GM19395 (cell line): ENCODE results near the gene ATCAY.
"Not testable (repeated sequence)": the region's sequence is repeated elsewhere in the genome, so short reads cannot be mapped to it uniquely, and the experiment has no call there.

Experiments used
- ATAC-seq: cut with Tn5 transposase; IDR thresholded peaks from one replicate; pipeline ENCODE4 v1.9.1; 2021; ENCODE audit warnings: mild to moderate bottlenecking, moderate library complexity; ENCODE audit not compliant: unreplicated experiment

The ATCAY gene

DNA sequence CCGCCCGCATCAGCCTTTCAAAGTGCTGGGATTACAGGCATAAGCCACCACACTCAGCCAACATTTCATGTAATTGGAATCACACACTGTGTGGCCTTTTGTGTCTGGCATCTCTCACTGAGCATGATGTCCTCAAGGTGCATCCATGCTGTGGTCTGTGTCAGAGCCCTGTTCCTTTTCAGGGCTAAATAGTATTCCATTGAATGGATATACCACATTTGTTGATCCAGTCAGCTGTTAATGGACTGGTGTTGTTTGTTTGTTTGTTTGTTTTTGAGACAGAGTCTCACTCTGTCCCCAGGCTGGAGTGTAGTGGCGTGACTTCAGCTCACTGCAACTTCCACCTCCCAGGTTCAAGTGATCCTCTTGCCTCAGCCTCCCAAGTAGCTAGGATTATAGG is 17.9 kb downstream of the ATCAY start:
- ATAC-seq, result no peak

DNA sequence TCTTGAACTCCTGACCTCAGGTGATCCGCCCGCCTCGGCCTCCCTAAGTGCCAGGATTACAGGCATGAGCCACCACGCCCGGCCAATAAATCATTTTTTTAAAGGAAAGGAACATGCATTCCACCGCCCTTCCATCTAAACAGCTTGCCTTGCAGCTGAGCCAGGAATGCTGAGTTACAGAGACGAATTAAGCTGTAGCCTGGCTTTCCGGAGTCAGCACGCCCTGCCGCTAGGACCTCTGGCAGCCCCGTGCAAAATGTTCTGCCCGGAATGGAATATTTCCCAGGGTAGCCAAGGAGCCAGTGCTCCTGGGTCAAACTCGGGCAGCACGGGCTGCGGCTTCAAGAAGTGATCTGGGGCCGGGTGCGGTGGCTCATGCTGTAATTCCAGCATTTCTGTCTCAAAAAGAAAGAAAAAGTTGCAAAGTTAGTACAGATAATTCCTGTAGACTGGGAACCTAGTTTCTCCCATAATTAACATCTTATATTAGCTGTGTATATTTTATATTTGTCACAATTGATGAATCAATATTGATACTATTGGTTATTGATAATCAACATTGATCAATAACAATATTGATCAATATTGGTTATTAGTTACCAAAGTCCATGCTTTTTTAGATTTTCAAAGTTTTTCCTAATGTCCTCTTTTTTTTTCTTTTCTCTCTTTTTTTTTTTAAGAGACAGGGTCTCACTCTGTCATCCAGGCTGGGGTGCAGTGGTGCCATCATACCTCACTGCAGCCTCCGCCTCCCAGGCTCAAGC is 19.2 kb downstream of the ATCAY start:
- no peak for ATAC-seq

DNA sequence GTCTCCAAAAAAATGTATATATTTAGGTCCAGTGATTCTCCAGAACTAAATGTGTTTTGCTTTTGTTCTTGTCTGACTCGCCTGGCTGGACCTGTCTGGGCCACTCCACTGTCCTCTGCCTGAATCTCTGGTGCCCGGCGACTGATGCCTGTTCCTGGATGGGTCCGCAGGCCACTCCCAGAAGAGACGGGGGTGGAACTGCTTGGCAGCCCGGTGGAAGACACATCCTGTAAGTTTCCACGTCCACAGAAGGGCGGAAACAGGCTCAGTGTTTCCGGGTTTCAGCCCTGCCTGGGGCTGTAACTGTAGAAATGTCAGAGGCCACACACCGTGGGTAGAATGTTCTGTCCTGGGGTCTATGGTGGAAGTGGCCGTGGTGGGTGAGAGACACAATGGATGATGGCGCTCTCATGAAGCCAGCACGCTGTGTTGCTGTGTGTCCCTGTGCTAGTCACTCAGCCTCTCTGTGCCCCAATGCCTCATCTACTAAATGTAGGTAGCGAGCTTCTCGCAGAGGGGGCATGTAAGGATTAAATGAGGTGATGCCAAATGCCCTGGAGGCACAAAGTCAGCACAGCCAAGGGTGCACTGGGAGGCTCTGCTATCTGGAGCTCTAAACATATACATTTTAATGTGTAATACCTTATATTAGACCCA is 22.0 kb downstream of the ATCAY start:
- ATAC-seq, result no peak

DNA sequence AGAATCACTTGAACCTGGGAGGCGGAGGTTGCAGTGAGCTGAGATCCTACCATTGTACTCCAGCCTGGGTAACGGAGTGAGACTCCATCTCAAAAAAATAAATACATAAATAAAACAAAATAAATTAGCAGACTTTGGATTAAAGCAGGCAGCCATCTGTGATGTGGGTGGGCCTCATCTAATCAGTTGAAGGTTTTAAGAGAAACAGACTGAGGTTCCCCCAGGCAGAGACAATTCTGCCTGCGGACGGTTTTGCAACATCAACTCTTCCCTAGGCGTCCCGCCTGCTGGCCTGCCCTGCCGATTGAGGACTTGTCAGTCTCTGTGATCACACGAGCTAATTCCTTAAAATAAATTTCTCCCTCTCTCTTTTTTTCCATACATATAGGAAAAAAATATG is 23.7 kb downstream of the ATCAY start:
- ATAC-seq, result no peak

DNA sequence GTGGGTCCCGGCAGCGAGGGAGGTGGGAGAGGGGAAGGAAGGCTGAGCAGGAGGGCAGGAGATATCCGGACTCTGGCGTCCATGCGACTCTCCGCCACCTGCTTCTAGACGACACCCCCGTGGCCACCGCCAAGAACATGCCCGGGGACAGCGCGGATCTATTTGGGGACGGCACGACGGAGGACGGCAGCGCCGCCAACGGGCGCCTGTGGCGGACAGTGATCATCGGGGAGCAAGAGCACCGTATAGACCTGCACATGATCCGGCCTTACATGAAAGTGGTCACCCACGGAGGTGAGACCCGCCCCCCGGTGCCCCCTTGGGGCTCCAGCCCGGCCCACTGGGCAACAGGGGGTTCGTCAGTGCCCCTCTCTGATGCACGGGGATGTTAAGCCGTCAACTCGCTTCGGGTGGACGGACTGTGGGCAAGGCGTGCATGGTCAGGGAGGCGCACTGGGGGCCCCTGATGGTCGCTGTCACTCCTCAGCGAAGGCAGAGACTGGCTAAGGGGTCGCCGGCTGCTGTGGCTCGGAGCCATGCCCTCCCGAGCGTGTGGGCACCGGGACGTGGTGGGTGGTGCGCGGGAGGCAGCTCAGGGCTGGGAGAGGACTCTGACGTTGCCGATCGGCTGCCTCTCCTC is 27.3 kb downstream of the ATCAY start:
- ATAC-seq, result no peak

DNA sequence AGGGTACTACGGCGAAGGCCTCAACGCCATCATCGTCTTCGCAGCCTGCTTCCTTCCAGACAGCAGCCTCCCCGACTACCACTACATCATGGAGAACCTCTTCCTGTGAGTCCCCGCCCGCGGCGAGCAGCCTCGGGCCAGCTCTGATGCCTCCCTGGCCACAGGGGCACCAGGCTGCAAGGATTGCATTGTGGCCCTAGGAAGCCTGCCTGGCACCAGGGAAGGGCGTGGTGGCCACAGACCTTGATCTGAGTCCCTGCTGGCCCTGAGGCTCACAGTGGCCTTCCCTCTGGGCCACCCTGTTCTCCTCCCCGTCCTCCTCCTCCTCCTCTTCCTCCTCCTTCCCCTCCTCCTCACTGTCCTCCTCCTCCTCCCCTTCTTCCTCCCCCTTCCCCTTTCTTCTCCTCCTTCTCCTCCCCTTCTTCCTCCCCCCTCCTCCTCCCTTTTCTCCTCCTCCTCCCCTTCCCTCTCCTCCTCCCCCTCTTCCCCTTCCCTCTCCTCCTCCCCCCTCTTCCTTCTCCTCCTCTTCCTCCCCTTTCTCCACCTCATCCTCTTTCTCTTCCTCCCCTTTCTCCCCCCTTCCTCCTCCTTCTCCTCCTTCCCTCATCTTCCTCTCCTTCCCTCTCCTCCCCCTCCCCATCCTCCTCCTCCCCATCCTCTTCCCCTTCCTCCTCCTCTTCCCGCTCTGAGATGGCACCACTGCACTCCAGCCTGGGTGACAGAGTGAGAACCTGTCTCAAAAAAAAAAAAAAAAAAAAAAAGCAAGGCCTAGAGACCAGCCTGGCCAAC is 28.0 kb downstream of the ATCAY start:
- ATAC-seq, result no peak

DNA sequence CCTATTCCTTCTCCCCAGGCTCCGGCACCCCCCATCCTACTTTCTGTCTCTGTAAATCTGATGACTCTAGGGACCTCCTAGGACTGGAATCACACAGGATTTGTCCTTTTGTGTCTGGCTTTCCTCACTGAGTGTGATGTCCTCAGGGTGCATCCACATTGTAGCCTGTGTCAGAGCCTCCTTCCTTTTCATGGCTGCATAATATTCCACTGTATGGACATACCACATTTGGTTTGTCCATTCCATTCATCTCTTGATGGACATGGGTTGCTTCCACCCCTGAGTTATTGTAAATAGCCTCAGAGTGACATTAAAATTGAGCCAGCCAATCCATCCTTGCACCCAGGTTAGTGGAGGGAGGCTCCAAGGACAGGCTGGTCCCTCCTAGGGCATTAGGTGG is 29.6 kb downstream of the ATCAY start:
- ATAC-seq, result no peak

DNA sequence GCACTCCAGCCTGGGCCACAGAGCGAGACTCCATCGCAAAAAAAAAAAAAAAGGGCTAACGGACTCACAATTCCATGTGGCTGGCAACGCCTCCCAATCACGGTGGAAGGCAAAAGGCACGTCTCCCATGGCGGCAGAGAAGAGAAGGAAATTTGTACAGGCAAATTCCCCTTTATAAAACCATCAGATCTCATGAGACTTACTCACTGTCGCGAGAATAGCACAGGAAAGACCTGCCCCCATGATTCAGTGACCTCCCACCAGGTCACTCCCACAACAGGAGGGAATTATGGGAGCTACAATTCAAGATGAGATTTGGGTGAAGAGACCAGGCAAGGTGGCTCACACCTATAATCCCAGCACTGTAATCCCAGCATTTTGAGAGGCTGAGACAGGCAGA is 33.7 kb downstream of the ATCAY start:
- ATAC-seq, result no peak

DNA sequence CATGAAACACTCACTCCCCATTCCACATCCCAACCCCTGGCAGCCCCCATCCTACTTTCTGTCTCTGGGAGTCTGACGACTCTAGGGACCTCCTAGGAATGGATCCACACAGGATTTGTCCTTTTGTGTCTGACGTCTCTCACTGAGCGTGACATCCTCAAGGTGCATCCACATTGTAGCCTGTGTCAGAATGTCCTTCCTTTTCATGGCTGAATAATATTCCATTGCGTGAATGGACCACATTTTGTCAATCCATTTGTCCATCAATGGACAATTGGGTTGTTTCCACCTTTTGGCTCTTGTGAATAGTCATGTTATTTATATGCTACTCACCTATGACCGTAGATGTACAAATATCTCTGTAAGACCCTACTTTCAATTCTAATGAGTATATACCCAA is 35.5 kb downstream of the ATCAY start:
- ATAC-seq, result no peak

DNA sequence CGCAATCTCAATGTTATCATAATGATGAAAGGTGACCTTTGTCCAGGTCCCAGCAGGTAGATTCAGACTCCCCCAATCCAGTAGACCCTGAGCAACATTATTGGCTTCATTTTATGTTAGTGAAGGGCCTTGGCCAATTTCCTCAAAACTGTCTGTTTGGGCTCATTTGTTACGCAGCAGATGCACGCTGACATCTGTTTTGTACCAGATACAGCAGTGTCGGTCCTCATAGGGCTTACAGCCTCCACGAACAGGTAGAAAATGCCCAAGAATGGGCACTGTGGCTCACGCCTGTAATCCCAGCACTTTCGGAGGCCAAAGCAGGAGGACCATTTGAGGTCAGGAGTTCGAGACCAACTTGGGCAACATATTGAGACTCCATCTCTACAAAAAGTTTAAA is 39.3 kb downstream of the ATCAY start:
- ATAC-seq, result no peak

DNA sequence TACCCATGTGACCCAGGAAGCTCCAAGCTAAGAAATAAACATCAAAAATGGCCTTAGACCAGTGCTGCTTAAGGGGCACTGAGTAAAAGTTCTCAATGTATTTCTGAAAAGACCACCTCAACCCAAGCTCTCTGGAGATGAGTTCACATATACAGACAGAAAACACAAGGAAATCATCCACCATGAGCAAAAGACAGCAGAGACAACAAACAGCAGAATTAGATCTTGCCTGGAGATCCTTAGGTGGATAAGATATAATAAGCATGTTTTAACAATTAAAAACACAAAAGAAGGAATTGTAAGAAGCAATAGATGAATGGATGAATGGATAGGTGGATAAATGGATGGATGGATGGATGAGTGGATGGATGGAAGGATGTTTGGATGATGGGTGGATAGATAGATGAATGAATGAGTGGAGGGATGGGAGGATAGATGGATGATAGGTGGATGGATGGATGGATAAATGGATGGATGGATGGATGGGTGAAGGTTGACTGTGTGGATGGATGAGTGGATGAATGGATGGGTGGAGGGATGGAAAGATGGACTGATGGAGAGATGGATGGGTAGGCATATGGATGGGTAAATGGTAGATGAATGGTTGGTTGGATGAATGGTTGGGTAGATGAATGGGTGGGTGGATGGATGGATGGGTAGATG is 42.7 kb downstream of the ATCAY start:
- no peak for ATAC-seq

DNA sequence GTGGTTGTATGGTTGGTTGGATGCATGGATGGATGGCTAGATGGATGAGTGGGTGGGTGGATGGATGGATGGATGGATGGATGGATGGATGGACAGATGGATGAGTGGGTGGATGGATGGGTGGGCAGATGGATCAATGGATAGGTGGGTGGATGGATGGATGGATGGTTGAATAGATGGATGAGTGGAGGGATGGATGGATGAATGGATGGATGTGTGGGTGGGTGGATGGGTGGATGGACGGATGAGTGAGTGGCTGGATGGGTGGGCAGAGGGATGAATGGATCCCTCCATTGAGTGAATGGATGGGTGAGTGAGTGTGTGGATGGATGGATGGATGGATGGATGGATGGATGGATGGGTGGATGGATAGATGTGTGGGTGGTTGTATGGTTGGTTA is 43.4 kb downstream of the ATCAY start:
- ATAC-seq, result no peak

DNA sequence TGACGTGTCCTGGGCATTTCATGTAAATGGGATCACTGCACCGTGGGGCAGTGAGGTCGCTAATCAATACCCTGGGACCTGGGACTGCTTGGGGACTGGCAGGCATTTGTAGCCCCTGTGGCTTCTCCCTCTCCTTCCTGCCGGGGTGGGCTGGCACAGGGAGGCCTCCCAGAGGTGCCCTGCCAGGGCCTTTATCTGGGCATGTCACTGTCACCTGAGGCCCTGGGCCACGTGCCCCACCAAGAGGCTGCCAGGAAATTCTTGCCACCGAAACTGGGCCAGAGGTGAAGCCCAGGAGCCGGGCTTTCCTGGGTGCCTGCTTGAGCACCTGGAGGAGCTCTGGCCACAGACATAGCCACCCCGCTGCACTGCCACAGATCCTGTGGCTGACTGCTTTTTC is 50.6 kb downstream of the ATCAY start:
- ATAC-seq, result no peak

DNA sequence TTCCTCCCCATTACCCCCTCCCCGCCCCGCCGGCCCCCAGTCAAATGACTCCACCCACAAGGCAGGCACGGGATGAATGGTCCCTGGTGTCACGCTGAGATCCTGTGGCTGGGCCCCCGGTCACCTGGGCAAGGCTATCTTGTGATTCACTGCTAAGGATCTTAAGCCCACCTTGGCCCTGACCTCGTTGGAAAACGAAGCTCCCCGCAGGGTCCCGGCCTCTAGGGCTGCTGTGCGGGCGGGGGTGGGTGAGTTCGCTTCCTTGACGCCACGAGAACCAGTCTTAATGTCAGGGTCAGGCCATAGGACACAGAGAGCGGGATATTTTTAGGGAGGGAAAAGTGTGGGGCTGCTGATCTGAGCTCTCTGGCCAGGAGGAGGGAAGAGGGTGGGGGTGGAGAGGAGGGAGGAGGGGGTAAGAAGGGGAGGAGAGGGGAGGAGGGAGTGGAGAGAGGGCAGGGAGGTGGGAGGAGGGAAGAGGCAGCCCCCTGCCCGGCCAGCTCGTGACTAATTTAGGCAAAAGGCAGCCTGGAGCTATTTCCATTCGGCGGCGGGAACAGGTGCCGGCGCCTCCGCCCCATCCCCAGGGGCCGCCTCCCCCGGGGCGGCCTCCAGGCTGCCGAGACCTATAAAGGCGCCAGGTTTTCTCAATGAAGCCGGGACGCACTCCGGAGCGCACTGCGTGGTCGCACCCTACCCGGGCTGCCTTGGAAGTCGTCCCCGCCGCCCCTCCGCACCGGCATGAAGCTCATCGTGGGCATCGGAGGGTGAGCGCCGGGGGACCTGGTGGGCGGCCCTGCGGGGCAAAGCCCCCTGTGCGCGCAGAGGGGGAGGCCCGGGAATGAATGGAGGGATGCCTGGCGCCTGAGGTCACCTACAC is 52.7 kb downstream of the ATCAY start, which contains the start of gene NMRK2:
Gene NMRK2, plus strand, starts transcription at position 139 of the 880 bp plus-strand sequence. Its CDS starts 603 bp downstream, at position 742.
- ATAC-seq, result no peak

DNA sequence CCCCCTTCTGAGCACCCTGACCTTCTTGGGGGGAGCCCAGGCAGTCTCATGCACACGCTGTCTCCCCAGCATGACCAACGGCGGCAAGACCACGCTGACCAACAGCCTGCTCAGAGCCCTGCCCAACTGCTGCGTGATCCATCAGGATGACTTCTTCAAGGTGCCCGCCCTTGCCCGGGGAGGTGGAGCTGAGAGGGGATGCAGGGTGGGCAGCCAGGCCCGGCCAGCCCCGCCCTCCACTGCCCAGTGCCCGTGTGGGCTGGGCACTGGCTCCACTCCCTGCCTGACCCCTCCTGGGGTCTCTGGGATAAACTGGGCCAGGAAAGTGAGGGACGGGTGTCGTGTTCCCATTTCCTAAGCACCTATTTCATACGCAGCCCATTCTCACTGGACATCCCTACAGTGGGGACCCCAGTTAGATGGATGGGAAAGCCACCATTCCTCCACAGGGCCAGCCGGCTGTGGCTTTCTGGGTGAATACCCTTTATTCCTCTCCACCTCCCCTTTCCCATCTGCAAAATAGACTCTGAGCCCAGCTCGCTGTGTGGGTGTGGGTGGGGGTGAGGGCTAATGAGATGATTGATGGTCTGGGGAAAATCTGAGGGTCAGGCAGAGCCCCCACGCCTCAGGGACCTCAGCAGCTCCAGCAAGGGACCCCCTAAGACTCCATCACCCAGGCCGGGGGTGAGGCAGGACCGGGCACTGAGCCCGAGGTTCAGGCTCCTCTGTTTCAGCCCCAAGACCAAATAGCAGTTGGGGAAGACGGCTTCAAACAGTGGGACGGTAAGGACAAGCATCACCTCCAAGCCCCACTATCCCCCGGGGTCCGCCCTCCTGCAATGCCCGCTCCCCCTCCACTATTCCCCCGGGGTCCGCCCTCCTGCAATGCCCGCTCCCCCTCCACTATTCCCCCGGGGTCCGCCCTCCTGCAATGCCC is 56.3 kb downstream of the ATCAY start:
- ATAC-seq, result no peak

DNA sequence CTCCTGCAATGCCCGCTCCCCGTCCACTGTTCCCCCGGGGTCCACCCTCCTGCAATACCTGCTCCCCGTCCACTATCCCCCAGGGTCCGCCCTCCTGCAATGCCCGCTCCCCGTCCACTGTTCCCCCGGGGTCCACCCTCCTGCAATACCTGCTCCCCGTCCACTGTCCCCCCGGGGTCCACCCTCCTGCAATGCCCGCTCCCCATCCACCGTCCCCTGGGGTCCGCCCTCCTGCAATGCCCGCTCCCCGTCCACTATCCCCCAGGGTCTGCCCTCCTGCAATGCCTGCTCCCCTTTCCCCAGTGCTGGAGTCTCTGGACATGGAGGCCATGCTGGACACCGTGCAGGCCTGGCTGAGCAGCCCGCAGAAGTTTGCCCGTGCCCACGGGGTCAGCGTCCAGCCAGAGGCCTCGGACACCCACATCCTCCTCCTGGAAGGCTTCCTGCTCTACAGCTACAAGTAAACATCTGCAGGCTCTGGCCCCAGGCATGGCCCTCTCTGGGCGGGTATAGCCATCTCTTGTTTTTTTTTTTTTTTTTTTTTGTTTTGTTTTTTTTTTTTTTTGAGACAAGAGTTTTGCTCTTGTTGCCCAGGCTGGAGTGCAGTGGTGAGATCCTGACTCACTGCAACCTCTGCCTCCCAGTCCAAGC is 57.9 kb downstream of the ATCAY start:
- ATAC-seq, result not testable (repeated sequence)

DNA sequence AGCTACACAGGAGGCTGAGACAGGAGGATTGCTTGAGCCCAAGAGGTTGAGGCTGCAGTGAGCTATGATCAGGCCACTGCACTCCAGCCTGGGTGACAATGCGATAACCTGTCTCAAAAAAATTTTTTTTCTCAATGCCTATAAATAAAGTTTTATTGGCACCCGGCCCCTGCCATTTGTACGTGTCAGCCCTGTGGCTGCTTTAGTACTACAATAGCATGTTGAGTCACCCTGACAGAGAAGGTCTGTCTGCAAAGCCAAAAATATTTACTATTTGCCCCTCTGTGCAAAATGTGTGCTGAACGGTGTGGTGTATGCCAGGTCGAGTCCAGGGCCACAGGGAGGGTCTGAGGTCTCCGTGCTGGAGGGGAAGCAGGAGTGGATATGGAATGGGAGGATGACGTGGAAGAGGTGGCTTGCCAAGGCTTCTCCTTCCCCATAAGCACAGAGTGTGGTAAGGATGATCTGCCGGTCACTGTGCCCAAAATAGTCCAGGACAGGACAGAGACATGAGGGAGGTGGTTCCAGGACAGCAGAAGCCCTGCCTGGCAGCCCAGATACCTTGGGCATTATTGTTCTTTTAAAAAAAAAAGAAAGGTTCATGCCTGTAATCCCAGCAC is 62.4 kb downstream of the ATCAY start:
- ATAC-seq, result no peak
